Chondrocyte (in vitro differentiated cells): ENCODE data around the gene TNFRSF8. TPM values are rescaled to one million over a fixed set of nuclear protein-coding genes. Genes with fewer than 3 reads are reported as not detected.
"Not testable (repeated sequence)": the region's sequence is repeated elsewhere in the genome, so short reads cannot be mapped to it uniquely, and the experiment has no call there.

Experiments
- DNase-seq: peaks from one replicate; pipeline ENCODE4 v3.0.0; 2021; ENCODE audit warnings: mixed read lengths, low spot score
- H3K27ac Mint-ChIP-seq: one replicate; pipeline ENCODE4 v1.8.0; 2021; ENCODE audit warnings: mild to moderate bottlenecking, moderate library complexity, mixed read lengths; ENCODE audit not compliant: unreplicated experiment
- H3K27me3 Mint-ChIP-seq: 2 replicates; pipeline ENCODE4 v1.8.0; 2021; ENCODE audit warnings: low read depth, mixed read lengths
- H3K36me3 Mint-ChIP-seq: 2 replicates; pipeline ENCODE4 v1.8.0; 2021; ENCODE audit warnings: low read depth, mixed read lengths
- H3K4me1 Mint-ChIP-seq: 2 replicates; pipeline ENCODE4 v1.8.0; 2021; ENCODE audit warnings: low read depth, mild to moderate bottlenecking, mixed read lengths
- H3K4me3 Mint-ChIP-seq: one replicate; pipeline ENCODE4 v1.8.0; 2021; ENCODE audit warnings: mild to moderate bottlenecking, moderate library complexity, mixed read lengths; ENCODE audit not compliant: unreplicated experiment
- H3K9me3 Mint-ChIP-seq: 2 replicates; pipeline ENCODE4 v1.8.0; 2021; ENCODE audit warnings: low read depth, mixed read lengths
- total RNA-seq: library from RNA; stranded (reverse); gene quantifications from 3 replicates; pipeline ENCODE4 v1.2.1, GENCODE V29; 2021
- TF ChIP-seq, protein P1 (sequence below): fragments of 200-600 bp; sonication (generic); IDR thresholded peaks from 2 replicates; pipeline ENCODE4 v1.5.0; 2021; ENCODE audit warnings: antibody characterized with exemption, mild to moderate bottlenecking, moderate library complexity

The TNFRSF8 gene
- total RNA-seq, 1 donor from 2014 or later = not detected

DNA sequence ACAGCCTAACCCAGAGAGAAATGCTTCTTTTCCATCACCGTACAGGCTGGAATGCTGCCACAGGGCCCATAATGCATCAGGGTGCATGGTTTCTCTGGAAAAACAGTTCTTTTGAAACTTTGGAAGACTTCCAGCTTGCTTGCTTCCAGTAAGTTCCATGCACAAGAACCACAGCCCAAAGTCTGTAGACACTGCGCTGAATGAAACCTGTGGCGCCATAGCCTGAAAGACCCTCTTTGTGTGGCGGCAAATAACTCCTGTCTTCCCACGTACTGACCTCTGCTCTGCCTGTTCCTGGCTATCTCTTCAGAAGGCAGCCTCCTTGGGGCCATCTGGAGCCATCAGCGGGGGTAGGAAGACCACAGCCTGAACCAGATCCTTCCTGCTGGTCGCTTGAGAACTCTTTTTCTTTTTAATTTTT is 28.7 kb upstream of the TNFRSF8 start:
- H3K36me3 Mint-ChIP-seq = no peaks in the 10 kb centered on the region
- H3K27ac Mint-ChIP-seq = peak overlapping the region; percentile 17
- H3K4me1 Mint-ChIP-seq = peaks cover 7% of the 10 kb centered on the region
- H3K4me3 Mint-ChIP-seq = no peak overlapping the region
- DNase-seq = no peak
- no peaks in the 10 kb centered on the region for H3K9me3 Mint-ChIP-seq
- H3K27me3 Mint-ChIP-seq = no peaks in the 10 kb centered on the region
- TF ChIP-seq, protein P1, sequence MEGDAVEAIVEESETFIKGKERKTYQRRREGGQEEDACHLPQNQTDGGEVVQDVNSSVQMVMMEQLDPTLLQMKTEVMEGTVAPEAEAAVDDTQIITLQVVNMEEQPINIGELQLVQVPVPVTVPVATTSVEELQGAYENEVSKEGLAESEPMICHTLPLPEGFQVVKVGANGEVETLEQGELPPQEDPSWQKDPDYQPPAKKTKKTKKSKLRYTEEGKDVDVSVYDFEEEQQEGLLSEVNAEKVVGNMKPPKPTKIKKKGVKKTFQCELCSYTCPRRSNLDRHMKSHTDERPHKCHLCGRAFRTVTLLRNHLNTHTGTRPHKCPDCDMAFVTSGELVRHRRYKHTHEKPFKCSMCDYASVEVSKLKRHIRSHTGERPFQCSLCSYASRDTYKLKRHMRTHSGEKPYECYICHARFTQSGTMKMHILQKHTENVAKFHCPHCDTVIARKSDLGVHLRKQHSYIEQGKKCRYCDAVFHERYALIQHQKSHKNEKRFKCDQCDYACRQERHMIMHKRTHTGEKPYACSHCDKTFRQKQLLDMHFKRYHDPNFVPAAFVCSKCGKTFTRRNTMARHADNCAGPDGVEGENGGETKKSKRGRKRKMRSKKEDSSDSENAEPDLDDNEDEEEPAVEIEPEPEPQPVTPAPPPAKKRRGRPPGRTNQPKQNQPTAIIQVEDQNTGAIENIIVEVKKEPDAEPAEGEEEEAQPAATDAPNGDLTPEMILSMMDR = no peak

DNA sequence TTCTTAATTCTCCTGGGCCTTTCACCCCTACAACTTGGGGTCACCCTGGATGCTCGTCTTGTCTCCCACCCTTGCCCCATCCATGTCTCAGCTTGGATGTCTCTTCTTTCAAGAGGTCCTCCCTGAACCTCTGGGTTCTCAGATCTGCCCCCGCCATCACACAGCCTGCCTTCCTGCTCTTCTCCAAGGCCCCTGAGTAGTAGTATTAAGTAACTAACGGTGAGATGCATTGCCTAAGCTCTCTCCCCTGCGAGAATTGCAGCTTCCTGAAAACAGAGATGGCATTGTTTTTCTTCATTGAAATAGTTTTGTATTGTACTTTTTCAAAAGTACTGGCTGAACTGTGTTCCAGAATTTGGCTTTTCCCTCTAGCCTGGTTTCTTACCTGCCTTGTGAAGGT is 27.8 kb upstream of the TNFRSF8 start:
- peaks cover 7% of the 10 kb centered on the region for H3K4me1 Mint-ChIP-seq
- no peaks in the 10 kb centered on the region for H3K9me3 Mint-ChIP-seq
- H3K27ac Mint-ChIP-seq = no peak overlapping the region
- DNase-seq = no peak
- no peaks in the 10 kb centered on the region for H3K27me3 Mint-ChIP-seq
- TF ChIP-seq, protein P1 = no peak
- no peaks in the 10 kb centered on the region for H3K36me3 Mint-ChIP-seq
- no peak overlapping the region for H3K4me3 Mint-ChIP-seq

DNA sequence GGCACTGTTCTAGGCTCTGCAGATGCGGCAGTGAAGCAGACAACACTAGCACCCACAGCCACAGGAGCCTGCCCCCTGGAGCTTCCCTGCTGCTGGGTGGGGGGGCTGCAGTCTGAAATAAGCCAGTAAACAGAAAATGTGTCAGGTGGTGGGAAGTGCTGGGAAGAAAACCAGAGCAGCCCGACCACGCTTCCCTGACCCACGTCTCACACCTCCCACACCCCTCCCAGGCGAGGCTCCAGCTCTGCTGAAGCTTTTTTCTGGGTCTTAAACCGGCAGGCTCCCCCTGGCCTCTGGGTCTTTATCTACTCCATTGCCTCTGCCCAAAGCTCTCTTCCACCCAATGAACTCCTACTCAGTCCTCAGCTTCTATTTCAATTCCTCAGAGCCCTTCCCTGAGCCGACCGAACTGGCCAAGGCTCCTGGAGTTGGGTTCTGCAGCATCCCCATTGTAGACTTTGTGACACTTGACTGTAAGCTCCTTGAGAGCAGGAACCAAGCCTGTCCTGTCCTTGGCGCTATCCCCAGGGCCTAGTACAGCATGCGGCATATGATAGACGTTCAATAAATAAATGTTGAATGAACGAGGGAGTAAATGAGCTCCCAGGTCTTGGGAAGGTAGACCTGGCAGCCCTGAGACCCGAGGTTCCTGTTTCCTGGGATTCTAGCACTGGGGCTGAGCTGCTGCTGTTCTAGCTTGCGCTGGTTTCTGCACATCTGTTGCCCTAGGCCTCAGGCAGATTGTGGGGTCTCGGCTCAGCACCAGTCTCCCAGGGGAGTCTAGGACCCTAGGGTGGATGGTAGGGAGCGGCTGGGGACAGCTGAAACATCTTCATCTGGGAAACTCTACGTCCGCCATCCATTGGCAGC is 25.4 kb upstream of the TNFRSF8 start:
- Mint-ChIP-seq H3K4me3 (no peak overlapping the region), H3K36me3 (no peaks in the 10 kb centered on the region), H3K27ac (no peak overlapping the region), H3K4me1 (peaks cover 7% of the 10 kb centered on the region), H3K27me3 (no peaks in the 10 kb centered on the region), H3K9me3 (no peaks in the 10 kb centered on the region)
- DNase-seq = no peak
- TF ChIP-seq, protein P1 = no peak

DNA sequence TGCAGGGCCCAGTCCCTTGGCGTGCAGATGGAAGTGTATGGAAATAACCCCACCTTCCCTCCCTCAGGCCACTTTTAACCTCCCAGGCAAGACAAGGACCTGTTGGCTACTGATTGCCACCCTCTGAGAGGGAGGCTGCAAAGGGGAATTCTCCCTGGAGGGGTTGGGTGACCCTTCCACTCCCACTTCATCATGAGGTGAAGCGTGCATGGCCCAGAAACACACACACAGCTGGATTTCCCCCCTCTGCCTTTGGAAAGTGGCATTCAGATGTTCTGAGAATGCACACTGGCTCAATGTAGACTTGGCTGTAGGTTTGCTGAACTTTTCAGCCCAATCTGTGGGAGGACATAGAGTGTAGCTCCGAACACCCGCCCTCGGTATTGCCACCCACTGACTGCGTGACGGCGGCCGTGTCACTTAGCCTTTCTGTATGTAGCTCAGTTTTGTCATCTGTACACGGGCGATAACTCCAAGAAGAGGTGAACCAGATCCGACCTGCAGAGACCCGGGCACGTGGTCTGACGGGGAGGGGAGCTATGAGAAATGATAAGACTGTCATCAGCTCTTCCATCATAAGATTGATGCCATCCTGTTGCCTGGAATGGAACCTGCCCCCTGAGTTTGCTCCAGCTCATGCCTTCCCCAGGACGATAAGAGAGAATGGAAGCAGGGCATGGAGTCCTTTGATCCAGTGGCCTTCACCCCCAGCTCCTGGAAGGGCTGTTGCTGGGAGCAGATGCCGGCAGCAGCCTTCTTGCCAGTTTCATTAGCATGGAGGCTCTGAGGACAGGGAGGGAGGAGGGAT is 24.5 kb upstream of the TNFRSF8 start:
- TF ChIP-seq, protein P1 = no peak
- peaks cover 7% of the 10 kb centered on the region for H3K4me1 Mint-ChIP-seq
- no peaks in the 10 kb centered on the region for H3K9me3 Mint-ChIP-seq
- H3K27me3 Mint-ChIP-seq = no peaks in the 10 kb centered on the region
- H3K27ac Mint-ChIP-seq = no peak overlapping the region
- no peak overlapping the region for H3K4me3 Mint-ChIP-seq
- H3K36me3 Mint-ChIP-seq = no peaks in the 10 kb centered on the region
- no peak for DNase-seq

DNA sequence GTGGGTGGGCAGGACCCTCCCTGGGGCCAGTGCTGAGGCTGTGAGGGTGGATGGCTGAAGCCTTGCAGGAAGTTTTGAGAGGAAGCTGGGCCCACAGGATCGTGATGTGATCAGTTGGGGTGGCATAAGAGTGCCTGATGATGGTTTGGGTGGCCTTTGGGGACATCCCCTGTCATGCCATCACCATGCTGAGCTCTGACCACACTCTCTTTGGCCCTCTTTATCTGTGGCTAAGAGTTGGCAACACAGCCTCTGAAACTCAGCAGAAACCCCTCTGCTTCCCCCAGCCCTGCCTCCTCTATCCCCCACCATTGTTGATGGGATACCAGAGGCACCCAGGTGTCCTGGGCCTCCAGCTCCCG is 24.0 kb upstream of the TNFRSF8 start:
- TF ChIP-seq, protein P1 = no peak
- H3K27ac Mint-ChIP-seq = no peak overlapping the region

DNA sequence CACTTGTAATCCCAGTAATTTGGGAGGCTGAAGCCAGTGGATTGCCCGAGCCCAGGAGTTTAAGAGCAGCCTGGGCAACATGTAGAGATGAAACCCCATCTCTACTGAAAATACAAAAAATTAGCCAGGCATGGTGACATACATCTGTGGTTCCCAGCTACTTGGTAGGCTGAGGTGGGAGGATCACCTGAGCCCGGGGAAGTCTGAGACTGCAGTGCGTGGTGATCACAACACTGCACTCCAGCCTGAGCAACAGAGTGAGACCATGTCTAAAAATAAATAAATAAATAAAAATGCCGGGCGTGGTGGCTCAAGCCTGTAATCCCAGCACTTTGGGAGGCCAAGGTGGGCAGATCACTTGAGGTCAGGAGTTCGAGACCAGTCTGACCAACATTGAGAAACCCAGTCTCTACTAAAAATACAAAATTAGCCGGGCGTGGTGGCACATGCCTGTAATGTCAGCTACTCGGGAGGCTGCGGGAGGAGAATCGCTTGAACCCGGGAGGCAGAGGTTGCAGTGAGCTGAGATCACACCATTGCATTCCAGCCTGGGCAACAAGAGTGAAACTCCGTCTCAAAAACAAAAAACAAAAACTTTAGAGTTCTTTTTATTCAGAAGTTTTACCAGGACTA is 23.2 kb upstream of the TNFRSF8 start:
- H3K4me3 Mint-ChIP-seq, H3K27me3 Mint-ChIP-seq, H3K9me3 Mint-ChIP-seq, DNase-seq, H3K27ac Mint-ChIP-seq, H3K4me1 Mint-ChIP-seq, H3K36me3 Mint-ChIP-seq: not testable (repeated sequence)

More for the DNA sequence above, 24.0 kb upstream of the TNFRSF8 start:
- Mint-ChIP-seq H3K27me3 (no peaks in the 10 kb centered on the region), H3K4me3 (no peak overlapping the region), H3K9me3 (no peaks in the 10 kb centered on the region), H3K36me3 (no peaks in the 10 kb centered on the region), H3K4me1 (peaks cover 7% of the 10 kb centered on the region)
- DNase-seq = no peak
